ENCODE measurements around the gene ZFP91.

The ZFP91 gene

GRCh38 chr11:58575377-58576020 lies 3.4 kb upstream of the ZFP91 start, which contains the start of gene LPXN:
Gene LPXN, minus strand, starts transcription at chr11:58575856. Its CDS starts 84 bp downstream, at chr11:58575772.
- peak; percentile 21 for TF ChIP-seq CTCF (IDR thresholded peaks at IDR 0.05; ENCODE audit: borderline replicate concordance, control extremely low read depth, extremely low read depth, insufficient read depth, missing control alignments)
- in situ Hi-C loops (cut with MboI; ENCODE audit: low sequenced_read_pairs, unreplicated experiment): no loop called here
- DNase-seq (ENCODE audit: low spot score): peak; percentile 17

- TF ChIP-seq CTCF (IDR thresholded peaks at IDR 0.05; ENCODE audit: borderline replicate concordance, control extremely low read depth, extremely low read depth, insufficient read depth, missing control alignments): peak; percentile 37
- no peak for DNase-seq (ENCODE audit: low spot score)
- in situ Hi-C loops (cut with MboI; ENCODE audit: low sequenced_read_pairs, unreplicated experiment): no loop called here
Observed at GRCh38 chr11:58576887-58577471, 1.9 kb upstream of the ZFP91 start.

GRCh38 chr11:58577555-58578135 lies 1.2 kb upstream of the ZFP91 start:
- no peak for TF ChIP-seq CTCF (IDR thresholded peaks at IDR 0.05; ENCODE audit: borderline replicate concordance, control extremely low read depth, extremely low read depth, insufficient read depth, missing control alignments)
- DNase-seq (ENCODE audit: low spot score): peak; percentile 54
- in situ Hi-C loops (cut with MboI; ENCODE audit: low sequenced_read_pairs, unreplicated experiment): no loop called here

- peak; percentile 65 for DNase-seq (ENCODE audit: low spot score)
- in situ Hi-C loops (cut with MboI; ENCODE audit: low sequenced_read_pairs, unreplicated experiment): no loop called here
- TF ChIP-seq CTCF (IDR thresholded peaks at IDR 0.05; ENCODE audit: borderline replicate concordance, control extremely low read depth, extremely low read depth, insufficient read depth, missing control alignments): no peak
Observed at GRCh38 chr11:58578136-58578634, 678 bp upstream of the ZFP91 start.

GRCh38 chr11:58579192-58580129 lies 598 bp downstream of the ZFP91 start:
- DNase-seq (ENCODE audit: low spot score): peak; percentile 72
- in situ Hi-C loops (cut with MboI; ENCODE audit: low sequenced_read_pairs, unreplicated experiment): no loop called here
- peak; percentile 85 for TF ChIP-seq CTCF (IDR thresholded peaks at IDR 0.05; ENCODE audit: borderline replicate concordance, control extremely low read depth, extremely low read depth, insufficient read depth, missing control alignments)

- no peak for DNase-seq (ENCODE audit: low spot score)
- in situ Hi-C loops (cut with MboI; ENCODE audit: low sequenced_read_pairs, unreplicated experiment): no loop called here
Observed at GRCh38 chr11:58580311-58580710, 1.4 kb downstream of the ZFP91 start.

More at GRCh38 chr11:58580311-58580710, 1.4 kb downstream of the ZFP91 start:
- no peak for TF ChIP-seq CTCF (IDR thresholded peaks at IDR 0.05; ENCODE audit: borderline replicate concordance, control extremely low read depth, extremely low read depth, insufficient read depth, missing control alignments)

All from GM13976 (cell line).